ENCODE results near the gene ARMC7. TPM values are rescaled to one million over a fixed set of nuclear protein-coding genes. Genes with fewer than 3 reads are reported as not detected.

The ARMC7 gene
- total and polyA plus RNA-seq, 2 of the 13 experiments (the other 11 are each of a cell fraction or from before 2014, with no cell fraction given): 3.9 to 4.2 TPM

DNA sequence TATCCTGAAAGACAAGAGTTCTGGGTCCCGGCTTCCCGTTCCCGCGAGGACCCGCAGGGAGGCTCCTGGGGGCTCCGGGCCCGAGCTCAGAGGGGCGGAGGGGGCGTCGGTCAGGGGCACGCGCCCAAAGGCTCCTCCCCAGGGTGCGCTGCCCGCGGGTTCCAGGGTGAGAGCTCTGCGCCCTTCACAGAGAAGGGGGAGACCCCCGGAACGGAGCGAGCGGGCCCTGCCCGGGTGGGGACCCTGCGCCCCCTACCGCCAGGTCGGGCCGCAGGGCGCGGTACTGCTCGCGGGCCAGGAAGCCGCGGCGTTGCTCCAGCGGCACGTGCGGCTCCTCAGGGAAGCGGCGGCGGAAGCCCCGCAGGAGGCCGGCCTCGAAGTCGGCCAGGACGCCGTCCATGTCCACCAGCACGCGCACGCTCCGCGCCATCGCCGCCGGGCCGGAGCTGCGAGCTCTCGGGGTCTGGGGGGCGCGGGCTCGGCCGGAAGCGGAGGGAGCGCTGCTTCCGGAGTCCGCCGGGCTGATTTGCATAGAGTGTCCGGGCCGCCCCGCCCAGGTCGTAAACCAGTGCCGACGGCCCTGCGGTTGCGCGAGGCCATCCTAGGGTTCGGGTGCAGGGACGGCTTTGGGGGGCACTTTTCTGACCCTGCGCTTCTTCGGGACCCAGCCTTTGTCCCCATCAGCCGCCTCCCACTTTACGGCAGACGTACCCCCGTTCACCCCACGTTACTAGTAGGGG lies 21.7 kb downstream of the ARMC7 start, which contains the start of gene NT5C (continued):
- TF ChIP-seq, protein P1, sequence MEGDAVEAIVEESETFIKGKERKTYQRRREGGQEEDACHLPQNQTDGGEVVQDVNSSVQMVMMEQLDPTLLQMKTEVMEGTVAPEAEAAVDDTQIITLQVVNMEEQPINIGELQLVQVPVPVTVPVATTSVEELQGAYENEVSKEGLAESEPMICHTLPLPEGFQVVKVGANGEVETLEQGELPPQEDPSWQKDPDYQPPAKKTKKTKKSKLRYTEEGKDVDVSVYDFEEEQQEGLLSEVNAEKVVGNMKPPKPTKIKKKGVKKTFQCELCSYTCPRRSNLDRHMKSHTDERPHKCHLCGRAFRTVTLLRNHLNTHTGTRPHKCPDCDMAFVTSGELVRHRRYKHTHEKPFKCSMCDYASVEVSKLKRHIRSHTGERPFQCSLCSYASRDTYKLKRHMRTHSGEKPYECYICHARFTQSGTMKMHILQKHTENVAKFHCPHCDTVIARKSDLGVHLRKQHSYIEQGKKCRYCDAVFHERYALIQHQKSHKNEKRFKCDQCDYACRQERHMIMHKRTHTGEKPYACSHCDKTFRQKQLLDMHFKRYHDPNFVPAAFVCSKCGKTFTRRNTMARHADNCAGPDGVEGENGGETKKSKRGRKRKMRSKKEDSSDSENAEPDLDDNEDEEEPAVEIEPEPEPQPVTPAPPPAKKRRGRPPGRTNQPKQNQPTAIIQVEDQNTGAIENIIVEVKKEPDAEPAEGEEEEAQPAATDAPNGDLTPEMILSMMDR (CRISPR knock-in tag; IDR thresholded peaks at IDR 0.05): peak; percentile 87
- TF ChIP-seq ZNF772 (CRISPR knock-in tag; IDR thresholded peaks at IDR 0.05) (peak; percentile 71; the same call in 1 of the 2 replicates), PITX1 (CRISPR knock-in tag; IDR thresholded peaks at IDR 0.05) (no peak), MEIS2 (CRISPR knock-in tag; IDR thresholded peaks at IDR 0.05) (peak; percentile 89), ZNF839 (CRISPR knock-in tag; IDR thresholded peaks at IDR 0.05; ENCODE audit: borderline replicate concordance) (no peak), MYC (CRISPR knock-in tag; IDR thresholded peaks at IDR 0.05; ENCODE audit: borderline replicate concordance) (peak; percentile 93), ZNF326 (CRISPR knock-in tag; IDR thresholded peaks at IDR 0.05; ENCODE audit: borderline replicate concordance) (no peak), TEAD2 (CRISPR knock-in tag; IDR thresholded peaks at IDR 0.05) (peak; percentile 87; the same call in 1 of the 2 replicates), ELF3 (CRISPR knock-in tag; IDR thresholded peaks at IDR 0.05) (peak; percentile 80), MBNL3 (CRISPR knock-in tag; conservative IDR thresholded peaks at IDR 0.05) (no peak), RFX1 (IDR thresholded peaks at IDR 0.05) (no peak), ZNF672 (CRISPR knock-in tag; IDR thresholded peaks at IDR 0.05) (no peak), GATAD2A (CRISPR knock-in tag; IDR thresholded peaks at IDR 0.05) (no peak; the same call in 1 of the 2 replicates), ZNF296 (CRISPR knock-in tag; conservative IDR thresholded peaks at IDR 0.05) (no peak), STAG1 (CRISPR knock-in tag; IDR thresholded peaks at IDR 0.05) (peak; percentile 60)
- TF ChIP-seq, protein P2, sequence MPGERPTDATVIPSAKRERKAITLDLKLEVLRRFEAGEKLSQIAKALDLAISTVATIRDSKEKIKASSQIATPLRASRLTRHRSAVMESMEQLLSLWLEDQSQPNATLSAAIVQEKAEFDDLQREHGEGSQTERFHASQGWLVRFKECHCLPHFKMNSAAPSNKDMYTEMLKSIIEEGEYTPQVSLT (CRISPR knock-in tag; IDR thresholded peaks at IDR 0.05; ENCODE audit: borderline replicate concordance, low read depth): no peak; the same call in 1 of the 2 replicates
- TF ChIP-seq, protein P3, sequence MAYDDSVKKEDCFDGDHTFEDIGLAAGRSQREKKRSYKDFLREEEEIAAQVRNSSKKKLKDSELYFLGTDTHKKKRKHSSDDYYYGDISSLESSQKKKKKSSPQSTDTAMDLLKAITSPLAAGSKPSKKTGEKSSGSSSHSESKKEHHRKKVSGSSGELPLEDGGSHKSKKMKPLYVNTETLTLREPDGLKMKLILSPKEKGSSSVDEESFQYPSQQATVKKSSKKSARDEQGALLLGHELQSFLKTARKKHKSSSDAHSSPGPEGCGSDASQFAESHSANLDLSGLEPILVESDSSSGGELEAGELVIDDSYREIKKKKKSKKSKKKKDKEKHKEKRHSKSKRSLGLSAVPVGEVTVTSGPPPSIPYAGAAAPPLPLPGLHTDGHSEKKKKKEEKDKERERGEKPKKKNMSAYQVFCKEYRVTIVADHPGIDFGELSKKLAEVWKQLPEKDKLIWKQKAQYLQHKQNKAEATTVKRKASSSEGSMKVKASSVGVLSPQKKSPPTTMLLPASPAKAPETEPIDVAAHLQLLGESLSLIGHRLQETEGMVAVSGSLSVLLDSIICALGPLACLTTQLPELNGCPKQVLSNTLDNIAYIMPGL (CRISPR knock-in tag; IDR thresholded peaks at IDR 0.05; ENCODE audit: borderline replicate concordance in 1 of 2, low read depth in 1 of 2): peak; percentile 98 to 100
- TF ChIP-seq, protein P4, sequence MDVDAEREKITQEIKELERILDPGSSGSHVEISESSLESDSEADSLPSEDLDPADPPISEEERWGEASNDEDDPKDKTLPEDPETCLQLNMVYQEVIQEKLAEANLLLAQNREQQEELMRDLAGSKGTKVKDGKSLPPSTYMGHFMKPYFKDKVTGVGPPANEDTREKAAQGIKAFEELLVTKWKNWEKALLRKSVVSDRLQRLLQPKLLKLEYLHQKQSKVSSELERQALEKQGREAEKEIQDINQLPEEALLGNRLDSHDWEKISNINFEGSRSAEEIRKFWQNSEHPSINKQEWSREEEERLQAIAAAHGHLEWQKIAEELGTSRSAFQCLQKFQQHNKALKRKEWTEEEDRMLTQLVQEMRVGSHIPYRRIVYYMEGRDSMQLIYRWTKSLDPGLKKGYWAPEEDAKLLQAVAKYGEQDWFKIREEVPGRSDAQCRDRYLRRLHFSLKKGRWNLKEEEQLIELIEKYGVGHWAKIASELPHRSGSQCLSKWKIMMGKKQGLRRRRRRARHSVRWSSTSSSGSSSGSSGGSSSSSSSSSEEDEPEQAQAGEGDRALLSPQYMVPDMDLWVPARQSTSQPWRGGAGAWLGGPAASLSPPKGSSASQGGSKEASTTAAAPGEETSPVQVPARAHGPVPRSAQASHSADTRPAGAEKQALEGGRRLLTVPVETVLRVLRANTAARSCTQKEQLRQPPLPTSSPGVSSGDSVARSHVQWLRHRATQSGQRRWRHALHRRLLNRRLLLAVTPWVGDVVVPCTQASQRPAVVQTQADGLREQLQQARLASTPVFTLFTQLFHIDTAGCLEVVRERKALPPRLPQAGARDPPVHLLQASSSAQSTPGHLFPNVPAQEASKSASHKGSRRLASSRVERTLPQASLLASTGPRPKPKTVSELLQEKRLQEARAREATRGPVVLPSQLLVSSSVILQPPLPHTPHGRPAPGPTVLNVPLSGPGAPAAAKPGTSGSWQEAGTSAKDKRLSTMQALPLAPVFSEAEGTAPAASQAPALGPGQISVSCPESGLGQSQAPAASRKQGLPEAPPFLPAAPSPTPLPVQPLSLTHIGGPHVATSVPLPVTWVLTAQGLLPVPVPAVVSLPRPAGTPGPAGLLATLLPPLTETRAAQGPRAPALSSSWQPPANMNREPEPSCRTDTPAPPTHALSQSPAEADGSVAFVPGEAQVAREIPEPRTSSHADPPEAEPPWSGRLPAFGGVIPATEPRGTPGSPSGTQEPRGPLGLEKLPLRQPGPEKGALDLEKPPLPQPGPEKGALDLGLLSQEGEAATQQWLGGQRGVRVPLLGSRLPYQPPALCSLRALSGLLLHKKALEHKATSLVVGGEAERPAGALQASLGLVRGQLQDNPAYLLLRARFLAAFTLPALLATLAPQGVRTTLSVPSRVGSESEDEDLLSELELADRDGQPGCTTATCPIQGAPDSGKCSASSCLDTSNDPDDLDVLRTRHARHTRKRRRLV (CRISPR knock-in tag; IDR thresholded peaks at IDR 0.05): peak; percentile 92
